CD8-positive, alpha-beta memory T cell (primary cell): ENCODE measurements around the gene OTUB1. TPM values are rescaled to one million over a fixed set of nuclear protein-coding genes. Genes with fewer than 3 reads are reported as not detected.
A peak's percentile ranks its signal among the peaks of the same experiment; 100 is the strongest.

Experiments used
- CTCF ChIA-PET: fragments of 350-600 bp; sonication (Branson Sonifier 250); formaldehyde crosslinking; loops from one replicate; lab custom pipeline; 2021; ENCODE audit warnings: antibody characterized with exemption; lab: Charles Lee
- POLR2A ChIA-PET: fragments of 350-600 bp; sonication (Branson Sonifier 250); formaldehyde crosslinking; loops from one replicate; lab custom pipeline; 2021; ENCODE audit warnings: antibody characterized with exemption; lab: Charles Lee
- DNase-seq, 5 donors: peaks; one replicate each; pipeline versions ENCODE4 v3.0.0 to v3.0.0-alpha.2; 2020 to 2022; ENCODE audit warnings: mixed read lengths in 1 of 5
- H3K27ac ChIP-seq: one replicate; pipeline ENCODE4 v1.7.0; 2013; ENCODE audit warnings: low read depth, mild to moderate bottlenecking, low read length, moderate library complexity
- H3K27me3 ChIP-seq: 2 replicates; pipeline ENCODE4 v1.7.0; 2013; ENCODE audit warnings: low read length, mild to moderate bottlenecking; ENCODE audit not compliant: insufficient read depth, poor library complexity, severe bottlenecking
- H3K36me3 ChIP-seq: 2 replicates; pipeline ENCODE4 v1.7.0; 2013; ENCODE audit warnings: mild to moderate bottlenecking, low read length, moderate library complexity; ENCODE audit not compliant: insufficient read depth
- H3K4me1 ChIP-seq: 2 replicates; pipeline ENCODE4 v1.7.0; 2013; ENCODE audit warnings: mild to moderate bottlenecking, low read length, moderate library complexity; ENCODE audit not compliant: insufficient read depth
- H3K4me3 ChIP-seq: 2 replicates; pipeline ENCODE4 v1.7.0; 2013; ENCODE audit warnings: mild to moderate bottlenecking, low read length
- H3K9me3 ChIP-seq: 2 replicates; pipeline ENCODE4 v1.7.0; 2013; ENCODE audit warnings: mild to moderate bottlenecking, low read length
- H3K27ac Mint-ChIP-seq, 8 donors: one replicate each; pipeline ENCODE4 v1.8.0; 2020 to 2021; ENCODE audit warnings: mixed read lengths in 8 of 8, mild to moderate bottlenecking in 6 of 8, inconsistent platforms in 3 of 8, moderate library complexity in 3 of 8
- H3K27me3 Mint-ChIP-seq, 2 donors: one replicate each; pipeline ENCODE4 v1.8.0; 2020 to 2021; ENCODE audit warnings: mixed read lengths in 2 of 2, mild to moderate bottlenecking in 1 of 2, moderate library complexity in 1 of 2
- H3K36me3 Mint-ChIP-seq, 3 donors: one replicate each; pipeline ENCODE4 v1.8.0; 2020 to 2021; ENCODE audit warnings: mixed read lengths in 3 of 3, inconsistent platforms in 1 of 3, mild to moderate bottlenecking in 1 of 3
- H3K4me1 Mint-ChIP-seq, 3 donors: one replicate each; pipeline ENCODE4 v1.8.0; 2020 to 2021; ENCODE audit warnings: mixed read lengths in 3 of 3, inconsistent platforms in 1 of 3, mild to moderate bottlenecking in 1 of 3
- H3K4me3 Mint-ChIP-seq, 7 donors: one replicate each; pipeline ENCODE4 v1.8.0; 2020 to 2021; ENCODE audit warnings: mixed read lengths in 7 of 7, mild to moderate bottlenecking in 6 of 7, moderate library complexity in 4 of 7, inconsistent platforms in 2 of 7
- H3K9me3 Mint-ChIP-seq, 5 donors: one replicate each; pipeline ENCODE4 v1.8.0; 2020 to 2022; ENCODE audit warnings: mixed read lengths in 5 of 5, mild to moderate bottlenecking in 3 of 5, moderate library complexity in 2 of 5, inconsistent platforms in 1 of 5
- polyA plus RNA-seq: library from polyadenylated mRNA; unstranded; fragments of 300-500 nt; fragmentation: Illumina TruSeq; gene quantifications from one replicate; pipeline ENCODE4 v1.2.3, GENCODE V29; 2021
- total RNA-seq, 2 experiments: library from RNA; stranded (reverse); gene quantifications; one replicate each; pipeline ENCODE4 v1.2.3, GENCODE V29; 2021

Gene OTUB1
- total and polyA plus RNA-seq, 3 experiments from 2014 or later: 75.8 to 135 (median 85.0) TPM

DNA sequence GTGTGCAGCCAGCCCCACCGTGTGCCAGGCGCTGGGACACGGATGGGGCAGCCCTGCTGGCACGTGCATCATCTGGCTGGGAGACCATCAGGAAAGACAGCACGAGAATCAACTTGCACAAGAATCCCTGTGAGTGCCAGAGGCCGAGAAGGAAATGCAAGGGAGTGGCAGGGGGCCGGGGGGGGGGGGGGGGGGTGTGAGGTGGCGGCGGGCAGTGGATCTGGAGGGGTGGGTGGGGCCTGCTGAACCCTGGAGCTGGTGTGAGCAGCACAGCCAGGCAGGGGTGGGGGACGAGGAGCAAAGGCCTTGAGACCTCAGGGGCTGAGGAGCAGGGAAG lies 35.5 kb downstream of the OTUB1 start:
- Mint-ChIP-seq H3K27me3 (no peaks in the 10 kb centered on the region), H3K36me3 (no peaks in the 10 kb centered on the region), H3K4me3 (no peak overlapping the region), H3K27ac (no peak overlapping the region), H3K4me1 (no peaks in the 10 kb centered on the region), H3K9me3 (no peaks in the 10 kb centered on the region)
- POLR2A ChIA-PET: no interaction called here
- Histone ChIP-seq H3K9me3 (no peaks in the 10 kb centered on the region), H3K36me3 (no peaks in the 10 kb centered on the region), H3K27ac (no peak overlapping the region), H3K4me1 (no peaks in the 10 kb centered on the region), H3K4me3 (no peak overlapping the region), H3K27me3 (no peaks in the 10 kb centered on the region)
- no peak for DNase-seq
- CTCF ChIA-PET: no interaction called here

DNA sequence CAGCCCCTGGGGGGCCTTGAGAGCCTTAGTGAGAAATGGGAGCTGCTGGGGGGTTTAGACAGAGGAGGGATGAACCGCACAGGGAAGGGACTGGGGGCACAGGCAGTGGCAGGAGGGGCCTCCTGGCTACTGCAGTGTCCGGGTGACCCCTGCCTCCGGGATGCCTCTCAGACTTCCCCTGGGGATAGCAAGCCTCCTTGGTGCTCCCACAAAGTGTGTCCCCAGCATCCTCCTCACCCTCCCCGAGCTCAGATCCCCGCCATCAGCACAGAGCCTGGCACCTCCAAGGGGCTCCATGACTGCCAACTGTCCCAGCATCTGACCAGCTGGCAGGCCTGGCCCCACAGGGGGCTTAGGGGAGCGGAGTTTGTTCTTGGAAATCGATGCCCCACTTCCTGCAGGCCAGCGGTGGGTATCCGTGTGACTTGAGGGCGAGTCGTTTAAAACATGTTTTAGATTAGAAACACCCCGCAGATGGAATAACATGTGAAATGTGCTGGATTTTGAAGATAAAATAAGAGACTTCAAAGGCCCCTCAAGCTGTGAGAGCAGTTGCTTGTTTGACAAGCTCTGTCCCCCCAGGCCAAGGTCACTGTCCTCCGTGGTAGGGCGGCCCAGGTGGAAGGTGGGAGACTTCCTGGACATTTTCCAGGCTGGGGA lies 36.0 kb downstream of the OTUB1 start:
- no peak overlapping the region for H3K27ac ChIP-seq
- no peaks in the 10 kb centered on the region for H3K9me3 ChIP-seq
- Mint-ChIP-seq H3K9me3 (no peaks in the 10 kb centered on the region), H3K36me3 (no peaks in the 10 kb centered on the region), H3K4me1 (no peaks in the 10 kb centered on the region), H3K27me3 (peaks cover 1 to 5% of the 10 kb centered on the region in 2 donors), H3K27ac (no peak overlapping the region), H3K4me3 (no peak overlapping the region)
- no peak overlapping the region for H3K4me3 ChIP-seq
- CTCF ChIA-PET: no interaction called here
- no peaks in the 10 kb centered on the region for H3K36me3 ChIP-seq
- no peaks in the 10 kb centered on the region for H3K4me1 ChIP-seq
- POLR2A ChIA-PET: interaction anchor here (0.8 kb wide), 1 partner anchor 129 kb away, joined by 3 read pairs; no protein-coding TSS in a partner anchor
- DNase-seq: no peak
- H3K27me3 ChIP-seq: no peaks in the 10 kb centered on the region

DNA sequence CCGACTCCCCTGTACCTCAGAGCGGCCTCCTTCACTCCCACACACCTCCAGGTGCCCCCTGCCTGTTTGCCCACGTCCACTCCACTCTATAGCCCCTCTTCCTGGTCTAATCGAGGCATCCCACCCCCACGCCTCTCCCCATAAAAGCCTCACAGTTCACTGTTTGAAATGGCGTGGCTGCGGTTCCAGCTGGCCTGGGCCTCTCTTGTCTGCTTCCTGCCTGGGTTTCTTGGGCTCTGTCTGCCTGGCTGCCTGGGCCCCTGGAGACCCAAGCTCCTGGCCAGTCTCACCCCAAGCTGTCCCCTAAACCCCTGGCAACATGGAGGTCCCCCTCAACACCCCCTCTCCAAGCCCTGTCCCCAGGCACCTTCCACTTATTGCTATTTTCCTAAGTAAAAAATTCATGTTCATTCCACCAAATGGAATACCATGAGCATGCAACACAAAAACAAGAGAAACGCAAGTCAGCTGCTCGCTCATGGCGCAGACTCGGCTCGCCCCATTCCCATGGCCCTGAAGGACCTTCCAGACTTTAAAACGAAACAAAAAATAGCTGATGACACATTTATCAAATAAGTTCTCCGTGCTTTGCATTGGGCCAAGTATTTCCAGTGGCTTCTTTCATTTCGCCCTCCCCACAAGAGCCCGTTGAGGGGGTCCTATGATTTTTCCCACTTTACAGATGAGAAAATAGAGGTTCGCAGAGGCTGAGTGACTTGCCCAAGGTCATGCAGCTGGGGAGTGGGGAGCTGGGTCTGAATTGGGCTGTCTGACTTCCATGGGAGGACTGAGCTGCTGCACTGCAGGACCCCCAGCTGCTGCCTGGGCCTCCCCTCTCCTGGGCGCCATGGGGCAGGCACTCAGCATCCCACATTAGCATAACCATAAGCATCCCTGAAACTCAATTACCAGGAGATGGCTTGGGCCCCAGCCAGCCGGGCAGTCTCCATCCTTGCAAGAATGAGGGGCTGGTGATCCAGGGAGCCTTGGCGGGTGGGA lies 37.8 kb downstream of the OTUB1 start:
- Mint-ChIP-seq H3K4me3 (no peak overlapping the region), H3K27me3 (peaks cover 1 to 14% of the 10 kb centered on the region in 2 donors), H3K36me3 (no peaks in the 10 kb centered on the region), H3K9me3 (no peaks in the 10 kb centered on the region), H3K4me1 (no peaks in the 10 kb centered on the region), H3K27ac (no peak overlapping the region)
- H3K27ac ChIP-seq: no peak overlapping the region
- H3K9me3 ChIP-seq: no peaks in the 10 kb centered on the region
- H3K4me3 ChIP-seq: no peak overlapping the region
- DNase-seq: no peak
- H3K36me3 ChIP-seq: no peaks in the 10 kb centered on the region
- ChIA-PET CTCF (interaction anchor here (1.1 to 2.0 kb wide), 2 partner anchors 9 to 23 kb away, joined by 4 to 6 read pairs; no protein-coding TSS in a partner anchor), POLR2A (no interaction called here)
- H3K27me3 ChIP-seq: no peaks in the 10 kb centered on the region
- no peaks in the 10 kb centered on the region for H3K4me1 ChIP-seq

DNA sequence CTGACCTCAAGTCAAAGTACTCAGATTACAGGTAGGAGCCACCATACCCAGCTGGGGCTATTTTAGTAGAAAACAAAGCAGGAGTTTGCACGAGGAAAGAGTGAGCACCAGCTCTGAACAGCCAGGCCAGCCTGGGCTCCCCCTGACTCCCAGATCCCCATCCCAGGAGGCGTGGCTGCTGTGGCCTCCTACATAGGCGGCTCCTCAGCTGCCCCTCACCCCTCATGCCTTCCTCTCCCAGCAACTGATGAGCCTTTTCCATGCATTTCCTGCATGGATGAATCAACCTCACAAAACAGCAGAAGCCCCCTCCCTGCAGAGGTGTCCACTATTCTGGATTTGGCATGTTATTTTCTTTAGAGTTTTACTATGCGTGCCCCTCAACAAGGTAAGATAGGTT lies 39.0 kb downstream of the OTUB1 start:
- CTCF ChIA-PET: no interaction called here
- Mint-ChIP-seq H3K4me1 (no peaks in the 10 kb centered on the region), H3K4me3 (no peak overlapping the region), H3K27ac (no peak overlapping the region), H3K27me3 (peaks cover 1 to 26% of the 10 kb centered on the region in 2 donors), H3K36me3 (no peaks in the 10 kb centered on the region), H3K9me3 (no peaks in the 10 kb centered on the region)
- Histone ChIP-seq H3K27me3 (no peaks in the 10 kb centered on the region), H3K36me3 (no peaks in the 10 kb centered on the region), H3K27ac (no peak overlapping the region), H3K9me3 (no peaks in the 10 kb centered on the region), H3K4me1 (no peaks in the 10 kb centered on the region), H3K4me3 (no peak overlapping the region)
- POLR2A ChIA-PET: no interaction called here
- DNase-seq: no peak

DNA sequence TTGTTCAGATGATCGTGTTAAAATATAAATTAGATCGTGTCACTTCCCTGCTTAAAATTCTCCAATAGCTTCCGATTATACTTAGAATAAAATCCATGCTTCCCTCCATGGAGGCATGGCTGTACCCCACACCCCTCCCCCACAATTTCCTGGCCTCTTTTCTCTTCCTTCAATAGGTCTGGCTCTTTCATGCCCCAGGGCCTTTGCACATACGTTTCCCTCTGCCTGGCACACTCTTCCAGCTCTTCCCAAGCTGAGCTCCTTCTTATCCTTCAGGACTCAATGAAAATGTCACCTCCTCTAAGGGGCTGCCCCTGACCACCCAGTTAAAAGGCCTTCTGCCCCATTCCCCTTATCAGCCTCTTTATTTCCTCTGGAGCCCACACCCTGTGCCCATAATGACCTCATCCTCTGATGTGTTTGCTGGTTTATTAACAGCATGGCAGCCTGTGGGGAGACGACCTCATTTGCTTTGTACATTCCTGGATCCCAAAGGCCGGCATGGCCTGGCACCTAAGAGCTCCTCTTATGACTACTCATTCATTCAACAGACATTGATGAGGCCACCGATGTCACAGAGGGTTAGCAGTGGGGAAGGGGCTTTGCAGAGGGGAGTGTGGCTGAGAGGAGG lies 40.5 kb downstream of the OTUB1 start:
- Mint-ChIP-seq H3K27ac (no peak overlapping the region), H3K4me3 (peak overlapping the region in 1 of 7 donors; percentile 72), H3K36me3 (no peaks in the 10 kb centered on the region), H3K4me1 (no peaks in the 10 kb centered on the region), H3K9me3 (no peaks in the 10 kb centered on the region), H3K27me3 (peaks cover 1 to 36% of the 10 kb centered on the region in 2 donors)
- no peak for DNase-seq
- Histone ChIP-seq H3K36me3 (no peaks in the 10 kb centered on the region), H3K4me1 (no peaks in the 10 kb centered on the region), H3K27me3 (no peaks in the 10 kb centered on the region), H3K27ac (no peak overlapping the region), H3K9me3 (no peaks in the 10 kb centered on the region), H3K4me3 (no peak overlapping the region)
- POLR2A ChIA-PET: no interaction called here
- CTCF ChIA-PET: no interaction called here

DNA sequence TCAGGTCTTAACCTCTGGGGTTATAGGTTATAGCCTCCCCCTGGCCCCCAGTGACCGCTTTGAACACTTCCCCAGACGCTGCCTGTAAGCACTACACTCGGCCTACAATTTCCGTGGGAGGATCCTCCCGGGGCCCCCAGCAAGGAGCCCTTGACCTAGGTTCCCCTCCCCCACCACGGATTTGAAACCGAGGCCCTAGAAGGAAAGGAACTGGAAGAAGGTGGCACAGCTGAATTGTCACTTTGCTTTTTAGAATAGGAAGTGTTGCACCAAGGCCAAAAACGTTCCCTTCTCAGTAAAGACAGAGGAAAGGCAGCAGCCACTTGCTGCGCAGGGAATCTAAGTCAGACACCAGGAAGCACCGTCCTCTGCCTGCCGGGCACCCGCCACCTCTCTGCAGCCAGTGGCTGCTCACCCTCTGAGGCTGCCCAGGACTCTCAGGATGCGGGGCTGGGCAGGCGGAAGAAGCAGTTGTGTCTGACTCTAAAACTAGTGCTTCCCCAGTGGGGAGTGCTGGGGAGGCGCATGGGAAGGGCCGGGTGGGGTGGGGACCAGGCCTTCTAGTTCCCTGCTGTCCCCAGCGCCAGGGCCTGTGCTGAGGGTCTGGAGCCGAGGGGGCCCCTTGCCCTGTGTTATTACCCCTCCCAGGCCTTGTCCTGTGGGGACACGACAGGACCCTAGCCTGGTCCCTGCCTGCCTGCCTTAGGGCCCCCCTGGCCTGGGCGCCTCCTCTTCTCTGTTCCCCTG lies 41.6 kb downstream of the OTUB1 start:
- Mint-ChIP-seq H3K4me1 (no peaks in the 10 kb centered on the region), H3K4me3 (no peak overlapping the region), H3K27ac (peak overlapping the region in 1 of 8 donors; percentile 22), H3K27me3 (peaks cover 1 to 39% of the 10 kb centered on the region in 2 donors), H3K36me3 (no peaks in the 10 kb centered on the region), H3K9me3 (no peaks in the 10 kb centered on the region)
- H3K27me3 ChIP-seq: no peaks in the 10 kb centered on the region
- CTCF ChIA-PET: no interaction called here
- POLR2A ChIA-PET: no interaction called here
- H3K4me1 ChIP-seq: no peaks in the 10 kb centered on the region
- H3K4me3 ChIP-seq: no peak overlapping the region
- H3K27ac ChIP-seq: no peak overlapping the region
- no peaks in the 10 kb centered on the region for H3K9me3 ChIP-seq
- no peak for DNase-seq
- H3K36me3 ChIP-seq: no peaks in the 10 kb centered on the region

DNA sequence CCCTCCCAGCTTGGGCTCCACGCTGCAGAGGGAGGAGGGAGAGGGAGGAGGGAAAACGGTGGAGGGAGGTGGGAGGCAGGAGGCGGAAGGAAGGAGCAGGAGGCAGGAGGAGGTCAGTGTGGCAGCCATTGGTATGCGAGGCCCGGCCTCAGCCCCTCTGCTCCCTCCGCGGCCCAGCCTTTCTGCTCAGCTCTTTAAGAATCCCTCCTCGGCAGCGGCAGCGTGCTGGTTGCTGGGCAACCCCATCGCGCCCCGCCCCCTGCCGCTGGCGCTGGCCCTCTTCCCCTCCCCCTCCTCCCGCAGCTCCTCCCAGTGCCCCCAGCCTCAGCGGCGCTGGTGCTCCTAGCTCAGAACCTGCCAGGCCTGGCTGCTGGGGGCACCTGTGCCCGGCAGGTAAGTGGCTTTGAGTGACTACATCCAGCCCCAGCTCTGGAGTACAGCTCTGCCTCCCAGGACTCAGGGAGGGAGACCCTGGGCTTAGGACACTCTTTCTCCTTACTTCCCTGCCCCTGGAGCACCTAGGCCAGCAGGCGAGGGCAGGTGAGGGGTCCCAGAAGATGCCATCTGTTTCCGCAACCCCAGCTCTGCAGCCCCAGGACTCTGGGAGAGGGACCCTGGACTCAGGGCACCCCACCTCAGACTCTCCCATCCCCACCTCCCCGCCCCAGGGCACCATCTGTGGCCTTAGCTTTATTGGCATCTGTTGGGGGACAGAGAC lies 42.3 kb downstream of the OTUB1 start:
- POLR2A ChIA-PET: no interaction called here
- no peak for DNase-seq
- no peaks in the 10 kb centered on the region for H3K4me1 ChIP-seq
- Mint-ChIP-seq H3K36me3 (no peaks in the 10 kb centered on the region), H3K27me3 (peaks cover 1 to 43% of the 10 kb centered on the region in 2 donors), H3K27ac (no peak overlapping the region), H3K9me3 (no peaks in the 10 kb centered on the region), H3K4me3 (no peak overlapping the region), H3K4me1 (no peaks in the 10 kb centered on the region)
- H3K36me3 ChIP-seq: no peaks in the 10 kb centered on the region
- no peak overlapping the region for H3K27ac ChIP-seq
- CTCF ChIA-PET: no interaction called here
- no peaks in the 10 kb centered on the region for H3K9me3 ChIP-seq
- H3K4me3 ChIP-seq: no peak overlapping the region
- H3K27me3 ChIP-seq: no peaks in the 10 kb centered on the region
